DOHH2 (cell line): ENCODE measurements around the gene FILIP1L.

Experiments
- EZH2phosphoT487 ChIP-seq: fragments of 200-600 bp; sonication (generic); IDR thresholded peaks from 2 replicates; pipeline ENCODE4 v1.6.1; 2017; ENCODE audit warnings: borderline replicate concordance, mild to moderate bottlenecking, antibody characterized with exemption, low read length, moderate library complexity, mixed read lengths
- TF ChIP-seq, protein P1 (sequence below): fragments of 200-600 bp; sonication (generic); IDR thresholded peaks from one replicate; pipeline ENCODE4 v1.5.1; 2014; ENCODE audit warnings: antibody characterized with exemption, mild to moderate bottlenecking, low read depth, low read length; ENCODE audit not compliant: poor library complexity, severe bottlenecking

DNA sequence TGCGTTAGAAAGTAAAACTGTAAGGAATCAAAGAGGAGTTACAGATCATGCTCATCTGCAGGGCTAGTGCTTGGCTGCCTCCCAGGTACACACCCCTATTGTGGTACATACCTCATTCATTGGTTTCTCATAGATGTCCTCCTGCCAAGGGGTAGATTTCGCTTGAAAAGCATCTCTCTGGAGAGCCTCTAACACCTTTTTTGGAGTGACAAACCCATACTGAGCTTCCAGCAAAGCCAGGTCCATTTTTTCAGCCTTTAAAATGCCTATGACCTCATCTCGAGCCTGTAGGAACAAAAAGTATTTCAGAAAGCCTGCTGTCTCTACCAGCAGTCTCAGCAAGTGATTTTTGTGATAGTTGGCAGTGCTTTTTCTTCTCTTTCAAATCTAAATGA, 184.6 kb downstream of the FILIP1L start:
- TF ChIP-seq, protein P1, sequence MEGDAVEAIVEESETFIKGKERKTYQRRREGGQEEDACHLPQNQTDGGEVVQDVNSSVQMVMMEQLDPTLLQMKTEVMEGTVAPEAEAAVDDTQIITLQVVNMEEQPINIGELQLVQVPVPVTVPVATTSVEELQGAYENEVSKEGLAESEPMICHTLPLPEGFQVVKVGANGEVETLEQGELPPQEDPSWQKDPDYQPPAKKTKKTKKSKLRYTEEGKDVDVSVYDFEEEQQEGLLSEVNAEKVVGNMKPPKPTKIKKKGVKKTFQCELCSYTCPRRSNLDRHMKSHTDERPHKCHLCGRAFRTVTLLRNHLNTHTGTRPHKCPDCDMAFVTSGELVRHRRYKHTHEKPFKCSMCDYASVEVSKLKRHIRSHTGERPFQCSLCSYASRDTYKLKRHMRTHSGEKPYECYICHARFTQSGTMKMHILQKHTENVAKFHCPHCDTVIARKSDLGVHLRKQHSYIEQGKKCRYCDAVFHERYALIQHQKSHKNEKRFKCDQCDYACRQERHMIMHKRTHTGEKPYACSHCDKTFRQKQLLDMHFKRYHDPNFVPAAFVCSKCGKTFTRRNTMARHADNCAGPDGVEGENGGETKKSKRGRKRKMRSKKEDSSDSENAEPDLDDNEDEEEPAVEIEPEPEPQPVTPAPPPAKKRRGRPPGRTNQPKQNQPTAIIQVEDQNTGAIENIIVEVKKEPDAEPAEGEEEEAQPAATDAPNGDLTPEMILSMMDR: no peak
- no peak for TF ChIP-seq EZH2phosphoT487
